Chondrocyte (in vitro differentiated cells): ENCODE results near the gene MYL1. TPM values are rescaled to one million over a fixed set of nuclear protein-coding genes. Genes with fewer than 3 reads are reported as not detected.

ENCODE experiments used
- DNase-seq: peaks from one replicate; pipeline ENCODE4 v3.0.0; 2021; ENCODE audit warnings: mixed read lengths, low spot score
- H3K27ac Mint-ChIP-seq: one replicate; pipeline ENCODE4 v1.8.0; 2021; ENCODE audit warnings: mild to moderate bottlenecking, moderate library complexity, mixed read lengths; ENCODE audit not compliant: unreplicated experiment
- H3K27me3 Mint-ChIP-seq: 2 replicates; pipeline ENCODE4 v1.8.0; 2021; ENCODE audit warnings: low read depth, mixed read lengths
- H3K36me3 Mint-ChIP-seq: 2 replicates; pipeline ENCODE4 v1.8.0; 2021; ENCODE audit warnings: low read depth, mixed read lengths
- H3K4me1 Mint-ChIP-seq: 2 replicates; pipeline ENCODE4 v1.8.0; 2021; ENCODE audit warnings: low read depth, mild to moderate bottlenecking, mixed read lengths
- H3K4me3 Mint-ChIP-seq: one replicate; pipeline ENCODE4 v1.8.0; 2021; ENCODE audit warnings: mild to moderate bottlenecking, moderate library complexity, mixed read lengths; ENCODE audit not compliant: unreplicated experiment
- H3K9me3 Mint-ChIP-seq: 2 replicates; pipeline ENCODE4 v1.8.0; 2021; ENCODE audit warnings: low read depth, mixed read lengths
- CTCF ChIP-seq: fragments of 200-600 bp; sonication (generic); IDR thresholded peaks from 2 replicates; pipeline ENCODE4 v1.5.0; 2021; ENCODE audit warnings: antibody characterized with exemption, mild to moderate bottlenecking, moderate library complexity
- total RNA-seq: library from RNA; stranded (reverse); gene quantifications from 3 replicates; pipeline ENCODE4 v1.2.1, GENCODE V29; 2021

MYL1 gene
- total RNA-seq, 1 donor from 2014 or later, result not detected

- Mint-ChIP-seq H3K4me3 (no peak overlapping the region), H3K27me3 (peaks cover 5% of the 10 kb centered on the region), H3K4me1 (peaks cover 3% of the 10 kb centered on the region), H3K36me3 (no peaks in the 10 kb centered on the region), H3K27ac (no peak overlapping the region), H3K9me3 (no peaks in the 10 kb centered on the region)
- DNase-seq, result no peak
- TF ChIP-seq CTCF, result no peak
Measured at GRCh38 chr2:210318486-210318885, 3.5 kb upstream of the MYL1 start.

- no peak for TF ChIP-seq CTCF
- Mint-ChIP-seq H3K36me3 (no peaks in the 10 kb centered on the region), H3K27ac (no peak overlapping the region), H3K4me1 (no peaks in the 10 kb centered on the region), H3K4me3 (no peak overlapping the region), H3K27me3 (peaks cover 25% of the 10 kb centered on the region), H3K9me3 (no peaks in the 10 kb centered on the region)
- no peak for DNase-seq
Measured at GRCh38 chr2:210310550-210310949, 4.4 kb downstream of the MYL1 start.

GRCh38 chr2:210309548-210310233 lies 5.3 kb downstream of the MYL1 start:
- no peak for DNase-seq
- Mint-ChIP-seq H3K4me1 (no peaks in the 10 kb centered on the region), H3K9me3 (no peaks in the 10 kb centered on the region), H3K4me3 (no peak overlapping the region), H3K36me3 (no peaks in the 10 kb centered on the region), H3K27me3 (peaks cover 22% of the 10 kb centered on the region), H3K27ac (no peak overlapping the region)
- TF ChIP-seq CTCF, result no peak

- Mint-ChIP-seq H3K4me3 (no peak overlapping the region), H3K4me1 (peaks cover 3% of the 10 kb centered on the region)
- no peak for TF ChIP-seq CTCF
Measured at GRCh38 chr2:210303498-210303897, 11.5 kb downstream of the MYL1 start.

GRCh38 chr2:210302326-210302725 lies 12.6 kb downstream of the MYL1 start:
- Mint-ChIP-seq H3K4me3 (no peak overlapping the region), H3K27ac (no peak overlapping the region), H3K4me1 (peaks cover 3% of the 10 kb centered on the region), H3K9me3 (no peaks in the 10 kb centered on the region), H3K36me3 (no peaks in the 10 kb centered on the region), H3K27me3 (peaks cover 17% of the 10 kb centered on the region)
- TF ChIP-seq CTCF, result no peak
- no peak for DNase-seq

More at GRCh38 chr2:210303498-210303897, 11.5 kb downstream of the MYL1 start:
- DNase-seq, result no peak
- no peak overlapping the region for H3K27ac Mint-ChIP-seq
- H3K9me3 Mint-ChIP-seq, result no peaks in the 10 kb centered on the region
- H3K36me3 Mint-ChIP-seq, result no peaks in the 10 kb centered on the region
- H3K27me3 Mint-ChIP-seq, result peaks cover 17% of the 10 kb centered on the region
